ENCODE measurements around the gene YJEFN3. TPM values are rescaled to one million over a fixed set of nuclear protein-coding genes. Genes with fewer than 3 reads are reported as not detected.

Gene YJEFN3
- polyA plus RNA-seq (2012; ENCODE audit: low read depth, missing spikeins) = 4.6 TPM

DNA sequence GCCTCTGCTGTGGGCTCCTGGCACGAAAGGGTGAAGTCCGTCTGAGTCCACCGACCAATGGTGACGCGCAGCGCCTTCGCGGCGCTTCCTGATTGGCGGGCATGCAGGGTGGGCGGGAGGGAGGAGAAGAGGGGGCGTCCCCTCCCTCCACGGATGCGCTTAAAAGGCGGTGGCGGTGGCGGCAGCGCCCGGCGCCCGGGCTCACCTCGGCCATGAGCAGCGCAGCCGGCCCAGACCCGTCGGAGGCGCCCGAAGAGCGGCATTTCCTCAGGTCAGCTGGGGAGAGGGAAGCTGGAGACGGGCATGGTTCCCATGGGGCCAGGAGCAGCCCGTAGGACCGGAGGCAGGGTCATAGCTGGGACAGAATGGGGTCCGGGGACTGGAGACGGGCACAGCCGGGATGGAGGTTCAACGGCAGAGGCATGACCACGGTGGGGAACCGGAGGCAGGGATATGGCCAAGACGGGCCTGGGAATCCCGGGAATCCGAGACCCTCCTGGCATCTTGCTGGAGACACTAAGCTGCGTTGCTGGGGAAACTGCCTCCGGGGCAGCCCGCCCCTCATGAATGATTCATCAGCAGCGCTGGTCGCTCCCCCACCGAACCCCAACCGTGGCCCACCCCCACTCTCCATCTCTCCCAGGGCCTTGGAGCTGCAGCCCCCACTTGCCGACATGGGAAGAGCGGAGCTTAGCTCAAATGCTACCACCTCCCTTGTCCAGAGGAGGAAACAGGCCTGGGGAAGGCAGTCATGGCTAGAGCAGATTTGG lies at the start of gene YJEFN3:
Gene YJEFN3 (plus strand): TSS at position 191 of the 770 bp plus-strand sequence. CDS start 22 bp downstream, at position 213.
- TF ChIP-seq TAF1 (IDR thresholded peaks at IDR 0.05; ENCODE audit: low read depth, low read length) (no peak), POU2F2 (IDR thresholded peaks at IDR 0.05; ENCODE audit: low read depth, low read length) (no peak), POLR2AphosphoS5 (IDR thresholded peaks at IDR 0.05; ENCODE audit: low read depth, low read length) (no peak), POLR2A (IDR thresholded peaks at IDR 0.05; ENCODE audit: low read depth, low read length) (no peak), SPI1 (IDR thresholded peaks at IDR 0.05; ENCODE audit: low read depth, low read length) (no peak), PAX5 (IDR thresholded peaks at IDR 0.05; ENCODE audit: insufficient read depth, low read length, severe bottlenecking) (no peak)
- no peak for FAIRE-seq
- no peak for DNase-seq (ENCODE audit: insufficient read length, low spot score)

DNA sequence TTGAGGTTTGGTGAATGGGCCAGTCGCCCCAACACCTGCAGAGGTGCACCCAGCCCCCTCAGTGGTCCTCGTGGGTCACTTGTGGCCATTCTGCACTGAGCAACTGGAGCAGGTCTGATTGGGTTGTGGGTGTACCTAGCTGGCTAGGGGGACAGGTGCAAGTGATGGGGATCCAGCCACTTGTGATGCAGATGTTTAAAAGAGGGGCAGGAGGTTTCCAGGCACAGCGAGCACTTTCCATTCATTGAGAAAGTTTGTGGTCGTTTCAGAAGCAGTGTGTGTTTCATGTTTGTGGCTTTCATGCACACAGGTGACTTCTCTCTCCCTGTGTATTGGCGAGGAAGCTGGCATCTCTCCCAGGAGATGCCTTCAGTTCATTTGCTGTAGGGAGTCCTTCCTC lies 48.0 kb upstream of the YJEFN3 start:
- TF ChIP-seq POLR2A (IDR thresholded peaks at IDR 0.05; ENCODE audit: low read depth, low read length) (no peak), POLR2AphosphoS5 (IDR thresholded peaks at IDR 0.05; ENCODE audit: low read depth, low read length) (no peak), SPI1 (IDR thresholded peaks at IDR 0.05; ENCODE audit: low read depth, low read length) (no peak), TAF1 (IDR thresholded peaks at IDR 0.05; ENCODE audit: low read depth, low read length) (no peak), POU2F2 (IDR thresholded peaks at IDR 0.05; ENCODE audit: low read depth, low read length) (no peak), PAX5 (IDR thresholded peaks at IDR 0.05; ENCODE audit: insufficient read depth, low read length, severe bottlenecking) (no peak)
- peak; percentile 81 for FAIRE-seq
- DNase-seq (ENCODE audit: insufficient read length, low spot score) = no peak

DNA sequence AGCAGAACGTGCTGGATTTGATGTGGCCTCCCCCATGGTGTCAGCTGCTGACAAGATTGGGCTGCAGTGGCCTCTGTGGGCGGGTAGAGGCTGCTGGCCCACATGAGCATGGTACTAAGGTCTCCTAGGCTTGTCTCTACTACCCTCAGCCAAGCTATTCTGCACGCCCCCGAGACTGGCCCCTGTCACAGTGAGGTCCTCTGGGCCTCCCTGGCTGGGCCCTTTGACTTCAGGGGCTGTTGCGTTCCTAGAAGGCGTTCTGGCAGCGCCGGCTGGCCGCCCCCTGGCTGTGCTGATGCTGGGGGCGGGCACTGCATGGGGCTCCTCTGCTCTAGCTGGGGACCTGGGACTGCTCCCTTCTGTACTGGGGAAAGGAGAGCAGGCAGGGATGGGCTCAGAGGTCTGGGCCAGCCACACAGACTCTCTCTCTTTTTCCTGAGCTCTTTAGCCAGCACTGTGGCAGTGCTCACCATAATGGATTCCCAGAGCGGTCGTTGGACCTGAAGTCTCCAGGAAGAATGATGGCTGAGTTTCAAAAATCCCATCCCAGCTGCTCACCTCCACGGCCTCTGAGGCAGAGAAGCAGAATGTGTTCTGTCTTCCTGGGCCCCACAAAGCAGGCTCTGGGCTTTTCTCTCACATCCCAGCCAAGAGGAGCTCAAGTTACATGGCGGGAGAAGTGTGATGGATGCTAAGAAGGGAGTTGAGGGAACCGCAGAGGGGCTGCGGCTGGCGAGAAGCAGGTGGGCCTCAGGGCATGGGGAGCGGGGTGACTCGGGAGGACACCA lies 45.7 kb upstream of the YJEFN3 start:
- DNase-seq (ENCODE audit: insufficient read length, low spot score) = no peak
- TF ChIP-seq POU2F2 (IDR thresholded peaks at IDR 0.05; ENCODE audit: low read depth, low read length) (no peak), TAF1 (IDR thresholded peaks at IDR 0.05; ENCODE audit: low read depth, low read length) (no peak), POLR2AphosphoS5 (IDR thresholded peaks at IDR 0.05; ENCODE audit: low read depth, low read length) (no peak), PAX5 (IDR thresholded peaks at IDR 0.05; ENCODE audit: insufficient read depth, low read length, severe bottlenecking) (no peak), POLR2A (IDR thresholded peaks at IDR 0.05; ENCODE audit: low read depth, low read length) (no peak), SPI1 (IDR thresholded peaks at IDR 0.05; ENCODE audit: low read depth, low read length) (no peak)
- FAIRE-seq = no peak

GRCh38 chr19:19485161-19485997 lies 43.3 kb upstream of the YJEFN3 start:
- TF ChIP-seq TAF1 (IDR thresholded peaks at IDR 0.05; ENCODE audit: low read depth, low read length) (no peak), SPI1 (IDR thresholded peaks at IDR 0.05; ENCODE audit: low read depth, low read length) (0 out of 2 replicates have a peak, but pooled peaks have one; percentile 15)
- no peak for FAIRE-seq
- DNase-seq (ENCODE audit: insufficient read length, low spot score) = no peak

DNA sequence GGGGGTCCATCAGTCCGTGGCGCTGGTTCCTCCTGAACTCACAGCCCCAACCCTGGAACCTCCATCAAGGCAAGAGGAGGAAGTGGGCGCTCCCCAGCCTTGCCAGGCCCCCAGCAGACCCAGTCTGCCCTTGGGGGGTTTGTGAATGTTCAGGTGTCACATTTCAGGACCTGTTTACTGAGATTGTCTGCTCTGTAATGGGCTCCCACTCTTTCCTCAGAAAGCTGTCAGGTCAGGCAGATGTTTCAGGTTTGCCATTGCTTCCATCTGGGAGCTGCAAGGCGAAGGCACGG lies 42.8 kb upstream of the YJEFN3 start:
- FAIRE-seq = no peak
- no peak for TF ChIP-seq POLR2AphosphoS5 (IDR thresholded peaks at IDR 0.05; ENCODE audit: low read depth, low read length)
- TF ChIP-seq POU2F2 (IDR thresholded peaks at IDR 0.05; ENCODE audit: low read depth, low read length) = no peak
- no peak for TF ChIP-seq SPI1 (IDR thresholded peaks at IDR 0.05; ENCODE audit: low read depth, low read length)
- no peak for TF ChIP-seq PAX5 (IDR thresholded peaks at IDR 0.05; ENCODE audit: insufficient read depth, low read length, severe bottlenecking)
- no peak for TF ChIP-seq POLR2A (IDR thresholded peaks at IDR 0.05; ENCODE audit: low read depth, low read length)
- no peak for TF ChIP-seq TAF1 (IDR thresholded peaks at IDR 0.05; ENCODE audit: low read depth, low read length)
- no peak for DNase-seq (ENCODE audit: insufficient read length, low spot score)

GRCh38 chr19:19486343-19487076 lies 42.2 kb upstream of the YJEFN3 start:
- no peak for DNase-seq (ENCODE audit: insufficient read length, low spot score)
- FAIRE-seq = no peak
- TF ChIP-seq POLR2A (IDR thresholded peaks at IDR 0.05; ENCODE audit: low read depth, low read length) (0 out of 2 replicates have a peak, but pooled peaks have one; percentile 25), POU2F2 (IDR thresholded peaks at IDR 0.05; ENCODE audit: low read depth, low read length) (no peak), POLR2AphosphoS5 (IDR thresholded peaks at IDR 0.05; ENCODE audit: low read depth, low read length) (no peak), TAF1 (IDR thresholded peaks at IDR 0.05; ENCODE audit: low read depth, low read length) (no peak), SPI1 (IDR thresholded peaks at IDR 0.05; ENCODE audit: low read depth, low read length) (no peak)

GRCh38 chr19:19487077-19487949 lies 41.4 kb upstream of the YJEFN3 start:
- DNase-seq (ENCODE audit: insufficient read length, low spot score) (no peak), FAIRE-seq (no peak)
- TF ChIP-seq SPI1 (IDR thresholded peaks at IDR 0.05; ENCODE audit: low read depth, low read length) (no peak), POLR2AphosphoS5 (IDR thresholded peaks at IDR 0.05; ENCODE audit: low read depth, low read length) (no peak), PAX5 (IDR thresholded peaks at IDR 0.05; ENCODE audit: insufficient read depth, low read length, severe bottlenecking) (no peak), POU2F2 (IDR thresholded peaks at IDR 0.05; ENCODE audit: low read depth, low read length) (no peak), POLR2A (IDR thresholded peaks at IDR 0.05; ENCODE audit: low read depth, low read length) (0 out of 2 replicates have a peak, but pooled peaks have one; percentile 25), TAF1 (IDR thresholded peaks at IDR 0.05; ENCODE audit: low read depth, low read length) (no peak)

Data from GM12891 (cell line).